HG03095 (cell line): ENCODE data around the gene ITSN1.
A peak's percentile ranks its signal among the peaks of the same experiment; 100 is the strongest.

Experiments
- ATAC-seq: cut with Tn5 transposase; IDR thresholded peaks from one replicate; pipeline ENCODE4 v1.9.1; 2021; ENCODE audit warnings: moderate library complexity; ENCODE audit not compliant: unreplicated experiment

ITSN1 gene

DNA sequence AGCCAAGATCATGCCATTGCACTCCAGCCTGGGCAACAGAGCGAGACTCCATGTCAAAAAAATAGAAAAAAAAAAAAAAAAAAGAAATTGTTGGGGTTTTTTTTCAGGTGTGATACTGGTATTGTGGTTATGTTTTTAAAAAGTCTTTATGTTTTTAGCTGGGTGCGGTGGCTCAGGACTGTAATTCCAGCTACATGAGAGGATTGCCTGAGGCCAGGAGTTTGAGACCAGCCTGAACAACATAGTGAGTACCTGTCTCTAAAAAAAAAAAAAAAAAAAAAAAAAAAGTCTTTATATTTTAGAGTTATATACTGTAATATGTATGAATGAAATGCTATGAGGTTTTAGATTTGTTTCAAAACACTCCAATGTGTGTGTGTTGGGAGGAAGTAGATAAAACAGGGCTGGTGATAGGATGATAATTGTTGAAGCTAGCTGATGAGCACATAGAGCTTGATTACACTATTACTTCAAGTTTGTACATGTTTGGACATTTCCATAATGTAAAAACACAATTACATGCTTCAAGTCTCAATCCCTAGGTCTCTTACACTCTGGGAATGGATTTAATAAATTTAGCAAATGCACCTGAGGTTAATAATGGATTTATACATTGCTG is 303.5 kb downstream of the ITSN1 start:
- no peak for ATAC-seq

DNA sequence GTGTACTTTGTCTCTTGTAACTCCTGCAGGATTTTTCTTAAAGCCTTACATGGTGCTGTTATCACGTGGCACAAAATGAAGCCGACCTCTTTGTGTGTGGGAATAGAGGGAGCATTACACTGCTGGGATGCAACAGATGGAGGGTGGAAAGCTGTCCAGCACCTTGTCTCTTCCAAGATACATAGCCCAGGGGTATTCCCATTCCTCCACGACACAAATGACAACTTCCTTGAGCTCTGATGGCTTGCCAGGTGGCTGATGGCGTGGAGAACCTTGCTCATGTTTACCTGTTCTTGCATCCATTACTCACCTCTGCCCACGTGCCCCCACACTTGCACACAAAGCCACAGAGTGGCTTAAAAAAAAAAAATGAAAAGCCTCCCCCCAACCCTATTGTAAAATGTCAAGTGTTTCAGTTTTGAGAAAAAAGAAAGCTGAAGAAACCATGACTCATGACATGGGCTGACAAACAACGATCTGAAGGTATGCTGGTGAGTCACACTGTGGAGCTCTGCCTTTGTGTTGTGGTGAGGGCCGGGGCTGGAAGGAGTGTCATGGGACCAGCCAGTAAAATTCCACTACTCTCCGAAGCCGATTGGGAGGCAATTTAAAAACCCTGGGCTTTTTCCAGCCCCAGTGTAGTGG is 305.3 kb downstream of the ITSN1 start:
- ATAC-seq = peak; percentile 43

DNA sequence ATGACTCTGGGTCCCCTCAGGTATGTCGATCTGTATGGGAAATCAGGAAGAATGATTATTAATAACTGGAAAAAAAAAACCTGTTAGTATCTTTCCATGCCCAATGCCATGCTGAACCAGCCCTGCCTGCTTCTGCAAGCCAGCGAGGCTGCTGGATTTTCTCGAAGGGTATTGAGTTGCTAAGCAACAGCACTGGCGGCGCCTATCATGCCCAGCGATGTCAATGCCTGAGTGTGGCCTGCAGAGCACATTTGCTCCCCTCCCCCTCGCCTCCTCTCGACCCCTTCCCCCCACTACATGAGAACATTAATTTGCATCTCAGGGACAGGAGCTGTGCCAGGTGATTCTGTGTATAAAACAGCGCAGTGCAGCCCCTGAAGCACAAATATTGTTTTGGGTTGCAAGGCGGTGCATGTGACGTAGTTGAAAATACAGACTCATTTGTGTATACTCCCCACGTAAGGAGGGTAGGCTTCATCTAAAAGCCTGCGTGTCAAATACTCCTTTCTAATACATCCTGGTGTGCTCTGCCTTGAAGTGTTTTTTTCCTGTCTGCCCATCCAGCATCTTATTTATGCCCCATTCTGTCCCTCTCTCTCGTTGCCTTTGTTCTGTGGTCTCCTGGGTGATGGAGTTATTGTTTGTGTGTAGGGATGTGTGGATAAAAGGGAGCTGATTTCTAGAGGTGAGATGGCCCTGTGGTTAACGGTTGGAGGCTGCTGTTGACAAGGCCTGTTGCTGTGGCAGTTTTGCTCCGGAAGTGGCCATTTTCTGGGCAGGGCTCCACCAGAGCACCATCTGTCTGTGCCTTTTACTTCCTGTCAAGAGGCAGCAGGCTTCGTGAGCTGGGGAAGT is 306.0 kb downstream of the ITSN1 start:
- peak; percentile 43 for ATAC-seq

DNA sequence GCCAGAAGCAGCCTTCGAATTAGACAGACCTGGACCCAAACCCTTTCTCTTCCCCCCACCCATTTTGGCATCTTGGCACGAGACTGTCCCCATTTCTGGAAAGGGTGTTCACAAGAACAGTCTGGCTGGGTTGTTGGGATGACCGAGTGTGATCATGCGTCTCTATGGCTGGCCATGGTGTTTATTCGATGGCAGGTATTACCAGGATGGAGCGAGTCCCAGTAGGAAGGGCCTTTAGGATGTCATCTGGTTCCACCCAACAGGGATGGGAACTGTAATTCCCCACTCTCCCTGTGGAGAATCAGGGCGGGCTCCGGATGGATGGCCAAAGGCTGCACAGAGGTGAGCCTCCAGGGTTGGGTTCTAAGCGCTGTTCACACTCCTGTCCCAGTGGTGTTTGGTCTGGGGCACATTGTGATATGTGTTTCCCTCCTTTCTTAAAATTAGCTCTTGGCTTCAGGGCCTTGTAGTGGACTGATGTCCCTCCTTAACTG is 306.7 kb downstream of the ITSN1 start:
- ATAC-seq = no peak
